Neural crest cell (in vitro differentiated cells): ENCODE measurements around the gene ABCB8. TPM values are rescaled to one million over a fixed set of nuclear protein-coding genes. Genes with fewer than 3 reads are reported as not detected.

Experiments
- DNase-seq: peaks from one replicate; pipeline ENCODE4 v3.0.0; 2021; ENCODE audit warnings: low read depth, mixed read lengths, low spot score
- H3K27ac Mint-ChIP-seq: one replicate; pipeline ENCODE4 v1.8.0; 2021; ENCODE audit warnings: mild to moderate bottlenecking, mixed read lengths; ENCODE audit not compliant: unreplicated experiment
- H3K27me3 Mint-ChIP-seq: 2 replicates; pipeline ENCODE4 v1.8.0; 2021; ENCODE audit warnings: low read depth, mild to moderate bottlenecking, mixed read lengths
- H3K36me3 Mint-ChIP-seq: 2 replicates; pipeline ENCODE4 v1.8.0; 2021; ENCODE audit warnings: low read depth, mild to moderate bottlenecking, mixed read lengths
- H3K4me1 Mint-ChIP-seq: 2 replicates; pipeline ENCODE4 v1.8.0; 2021; ENCODE audit warnings: mixed read lengths
- H3K4me3 Mint-ChIP-seq: one replicate; pipeline ENCODE4 v1.8.0; 2021; ENCODE audit warnings: mild to moderate bottlenecking, mixed read lengths
- H3K9me3 Mint-ChIP-seq: 2 replicates; pipeline ENCODE4 v1.8.0; 2021; ENCODE audit warnings: mixed read lengths
- CTCF ChIP-seq: fragments of 200-600 bp; sonication (generic); conservative IDR thresholded peaks from 2 replicates; pipeline ENCODE4 v1.5.0; 2021; ENCODE audit warnings: antibody characterized with exemption, mild to moderate bottlenecking
- total RNA-seq: library from RNA; stranded (reverse); gene quantifications from 2 replicates; pipeline ENCODE4 v1.2.1, GENCODE V29; 2021

ABCB8 gene
- total RNA-seq, 1 donor from 2014 or later, result 43.5 TPM

GRCh38 chr7:151085691-151086620 is 57.7 kb downstream of the ABCB8 start, which contains the start of gene AGAP3:
Gene AGAP3, plus strand, starts transcription at chr7:151086475. Its CDS starts 267 bp downstream, at chr7:151086742.
- Mint-ChIP-seq H3K4me1 (peaks cover 35% of the 10 kb centered on the region), H3K9me3 (no peaks in the 10 kb centered on the region), H3K27me3 (peaks cover 3% of the 10 kb centered on the region), H3K36me3 (no peaks in the 10 kb centered on the region), H3K27ac (peak within 1 kb of the TSS; percentile 92), H3K4me3 (peak within 1 kb of the TSS; percentile 98)
- DNase-seq, result peak; percentile 81
- no peak for TF ChIP-seq CTCF

- H3K27ac Mint-ChIP-seq, result peak overlapping the region; percentile 92
- peak; percentile 31 for DNase-seq
These were observed 58.6 kb downstream of the ABCB8 start for GRCh38 chr7:151086802-151087244.

GRCh38 chr7:151087245-151088018 is 59.2 kb downstream of the ABCB8 start:
- H3K9me3 Mint-ChIP-seq, result no peaks in the 10 kb centered on the region
- peaks cover 43% of the 10 kb centered on the region for H3K4me1 Mint-ChIP-seq
- H3K4me3 Mint-ChIP-seq, result peak overlapping the region; percentile 93
- no peaks in the 10 kb centered on the region for H3K36me3 Mint-ChIP-seq
- DNase-seq, result no peak
- peaks cover 3% of the 10 kb centered on the region for H3K27me3 Mint-ChIP-seq
- H3K27ac Mint-ChIP-seq, result peak overlapping the region; percentile 92
- TF ChIP-seq CTCF, result peak; percentile 41

More at GRCh38 chr7:151086802-151087244, 58.6 kb downstream of the ABCB8 start:
- Mint-ChIP-seq H3K9me3 (no peaks in the 10 kb centered on the region), H3K4me3 (peak overlapping the region; percentile 93), H3K27me3 (peaks cover 3% of the 10 kb centered on the region), H3K4me1 (peaks cover 43% of the 10 kb centered on the region), H3K36me3 (no peaks in the 10 kb centered on the region)
- no peak for TF ChIP-seq CTCF

- no peak for DNase-seq
- H3K4me3 Mint-ChIP-seq, result peak overlapping the region; percentile 92
- H3K9me3 Mint-ChIP-seq, result no peaks in the 10 kb centered on the region
- H3K36me3 Mint-ChIP-seq, result no peaks in the 10 kb centered on the region
- H3K27ac Mint-ChIP-seq, result no peak overlapping the region
- H3K27me3 Mint-ChIP-seq, result peaks cover 3% of the 10 kb centered on the region
- peaks cover 38% of the 10 kb centered on the region for H3K4me1 Mint-ChIP-seq
- TF ChIP-seq CTCF, result no peak
These were observed 60.0 kb downstream of the ABCB8 start for GRCh38 chr7:151088019-151088855.
